Vein endothelial cell (primary cell): Measurements from ENCODE around the gene AVL9. TPM values are rescaled to one million over a fixed set of nuclear protein-coding genes. Genes with fewer than 3 reads are reported as not detected.

Source experiments
- total RNA-seq: library from RNA; depleted of rRNA; stranded (reverse); fragments of >200 nt; gene quantifications from 2 replicates; pipeline ENCODE4 v1.2.3, GENCODE V29; 2012

AVL9 gene
- 37.9 and 54.8 TPM in 2 replicates for total RNA-seq

DNA sequence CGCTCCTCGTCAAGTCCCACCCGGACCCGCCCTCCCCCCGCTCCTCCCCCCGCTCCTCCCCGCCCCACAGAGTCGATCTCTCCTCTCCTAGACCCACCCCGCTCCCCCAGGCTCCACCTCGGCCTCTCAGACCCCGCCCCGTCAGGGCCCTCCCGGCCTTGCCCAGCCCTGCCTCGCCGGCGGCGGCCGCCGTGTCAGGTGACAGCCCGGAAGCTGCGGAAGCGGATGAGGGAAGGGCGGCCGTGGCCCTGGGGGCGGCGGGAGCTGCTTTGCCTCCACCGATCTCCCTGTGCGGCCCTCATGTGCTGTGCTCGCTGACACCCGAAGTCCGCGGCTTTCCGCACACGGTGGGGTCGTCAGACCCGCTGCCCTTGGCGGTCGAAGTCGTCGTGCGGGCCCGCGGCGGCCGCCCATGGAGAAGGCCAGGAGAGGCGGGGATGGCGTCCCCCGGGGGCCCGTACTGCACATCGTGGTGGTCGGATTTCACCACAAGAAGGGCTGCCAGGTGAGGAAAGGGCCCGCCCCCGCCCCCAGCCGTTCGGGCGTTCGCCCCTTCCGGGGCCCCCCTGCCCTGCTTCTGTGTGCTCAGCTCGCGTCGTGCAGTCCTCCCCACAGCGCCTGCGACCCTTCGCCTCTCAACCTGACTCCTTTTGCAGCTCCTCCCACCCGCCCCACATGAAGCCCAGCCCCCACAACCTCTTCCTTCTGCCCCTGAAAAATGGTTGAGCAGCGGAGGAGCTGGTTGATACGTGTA lies at the start of gene AVL9:
AVL9 (plus strand) TSS at position 192 of the 754 bp plus-strand sequence; CDS start at position 413, 221 bp downstream.

DNA sequence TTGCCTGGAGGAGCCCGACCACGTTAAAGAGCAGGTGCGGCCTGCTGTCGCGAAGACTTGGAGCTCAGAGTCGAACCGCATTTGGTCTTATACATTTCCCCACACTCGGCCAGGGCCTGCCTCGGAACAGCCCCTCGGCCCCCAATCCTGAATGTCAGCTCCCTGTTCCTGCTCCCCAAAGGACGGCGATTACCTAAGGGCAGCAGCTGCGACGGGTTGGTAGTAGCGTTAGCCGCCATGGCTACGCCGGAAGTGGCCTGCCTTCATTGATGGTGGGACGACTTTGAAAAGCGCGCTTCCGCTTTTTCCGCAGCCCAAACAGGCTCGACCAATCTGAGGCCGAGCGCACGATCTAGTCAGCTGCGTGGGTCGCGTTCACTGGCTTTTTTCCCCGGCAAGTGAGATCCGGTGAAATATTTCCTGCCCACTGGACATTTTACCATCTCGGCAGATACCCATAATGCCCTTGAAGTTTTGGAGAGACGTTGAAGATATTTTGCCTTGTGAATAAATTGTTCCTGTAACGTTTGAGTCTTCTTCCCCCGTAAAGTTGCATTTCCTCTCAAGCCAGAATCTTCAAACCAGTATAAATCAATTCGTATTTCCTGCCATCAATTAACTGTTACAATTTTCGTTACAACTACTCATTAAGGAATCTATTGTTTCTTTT lies 5.0 kb upstream of the AVL9 start, which contains the start of gene LSM5:
LSM5 (minus strand) TSS at position 254 of the 670 bp plus-strand sequence; CDS start at position 239, 15 bp downstream.

Other genes starting within 250 kb of the AVL9 start
- 17.6 and 27.3 TPM in 2 replicates for gene LSM5, start 5.1 kb upstream of the AVL9 start, total RNA-seq